Activated CD4-positive, CD25-positive, alpha-beta regulatory T cell (primary cell): ENCODE data around the gene LPAR1.

Experiments used
- DNase-seq, 4 experiments: peaks; one replicate each; lab custom pipeline; 2025; lab: John Stamatoyannopoulos, UW

The LPAR1 gene

GRCh38 chr9:110919609-110920008 lies 118.7 kb downstream of the LPAR1 start:
- no peak for DNase-seq

DNA sequence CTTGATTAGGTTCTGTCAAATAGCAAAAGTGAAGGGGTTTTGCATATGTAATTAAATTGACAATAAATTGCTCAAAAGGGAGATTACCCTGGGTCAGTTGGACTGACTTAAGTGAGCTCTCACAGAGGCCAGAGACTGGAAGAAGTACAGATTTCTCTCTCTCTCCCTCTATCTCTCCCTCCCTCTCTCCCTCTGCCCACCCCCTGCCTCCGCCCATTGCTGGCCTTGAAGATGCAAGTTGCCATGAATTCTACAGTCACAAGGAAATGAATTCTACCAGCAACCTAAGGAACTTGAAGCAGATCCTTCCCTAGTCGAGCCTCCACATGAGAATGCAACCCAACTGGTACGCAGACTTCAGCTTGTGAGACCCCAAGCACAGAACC lies 119.2 kb downstream of the LPAR1 start:
- DNase-seq: no peak

DNA sequence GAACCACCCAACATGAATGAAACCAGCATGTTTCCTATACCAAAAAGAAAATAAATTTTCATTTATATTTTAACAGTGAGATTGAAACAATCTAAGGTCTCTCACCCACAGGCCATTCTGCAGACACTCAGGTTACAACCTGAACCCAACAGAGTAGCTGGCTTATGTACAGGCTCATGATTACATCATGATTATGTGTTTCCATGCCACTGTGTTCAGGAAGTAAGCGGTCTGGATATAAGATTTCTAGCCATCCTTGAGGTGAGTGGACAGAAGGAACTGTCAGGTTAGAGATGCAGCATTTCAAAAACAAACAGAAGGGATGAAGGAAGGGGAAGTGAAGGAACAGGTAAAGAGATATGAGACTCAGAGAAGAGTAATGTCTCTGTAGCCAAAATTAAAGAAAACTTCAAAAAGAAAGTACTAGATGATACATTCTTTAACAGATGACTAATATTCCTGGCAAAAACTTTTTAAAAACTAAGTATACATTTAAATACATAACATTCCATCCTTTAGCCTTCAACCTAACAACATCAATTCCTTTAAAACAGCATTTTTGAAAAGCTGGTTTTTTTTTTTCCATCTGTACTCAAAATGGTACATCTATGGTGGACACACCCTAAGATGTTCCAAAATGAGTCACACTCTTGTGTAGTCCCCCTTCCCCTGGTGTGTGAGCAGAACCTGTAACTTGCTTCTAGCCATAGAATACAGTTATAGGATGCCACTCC lies 119.8 kb downstream of the LPAR1 start:
- DNase-seq: no peak

- DNase-seq: no peak
These were observed 121.9 kb downstream of the LPAR1 start for GRCh38 chr9:110916403-110916802.

GRCh38 chr9:110912419-110913291 lies 125.6 kb downstream of the LPAR1 start:
- no peak for DNase-seq

- no peak for DNase-seq
These were observed 126.4 kb downstream of the LPAR1 start for GRCh38 chr9:110911659-110912418.

DNA sequence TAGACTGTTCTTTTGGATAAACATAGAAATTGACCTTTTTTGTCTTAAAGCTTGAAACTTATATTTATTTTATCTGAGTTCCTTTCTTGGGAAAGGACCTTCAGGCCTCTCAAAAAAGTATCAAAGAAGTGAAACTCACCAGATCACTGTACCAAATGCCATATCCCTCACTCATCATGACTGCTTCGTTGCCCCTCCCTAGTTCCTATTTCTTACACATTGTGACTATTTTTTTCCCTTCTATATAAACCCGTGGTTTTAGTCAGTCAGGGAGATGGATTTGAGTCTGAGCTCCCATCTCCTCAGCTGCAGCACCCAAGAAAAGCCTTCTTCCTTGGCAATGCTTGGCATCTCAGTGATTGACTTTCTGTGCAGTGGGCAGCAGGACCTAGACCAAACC lies 129.4 kb downstream of the LPAR1 start:
- no peak for DNase-seq

DNA sequence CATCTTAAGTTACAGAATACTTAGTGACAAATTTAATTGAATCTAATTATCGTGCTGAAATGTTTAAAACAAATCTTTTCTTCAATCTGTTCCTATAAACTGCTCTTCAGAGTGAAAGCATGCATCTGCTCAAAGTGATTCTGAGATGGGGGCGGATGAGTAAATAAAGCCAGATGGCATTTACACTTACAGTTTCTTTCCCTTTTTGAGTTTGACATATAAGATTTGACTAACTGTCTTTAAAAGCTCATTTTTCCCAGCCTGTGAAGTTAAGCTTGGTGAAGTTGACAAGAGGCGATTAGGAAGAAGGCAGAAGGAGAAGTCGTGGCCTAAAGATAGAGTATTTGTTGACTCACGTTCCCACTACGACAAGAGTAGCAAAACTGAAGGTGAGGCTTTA lies 137.4 kb downstream of the LPAR1 start:
- no peak for DNase-seq

- no peak for DNase-seq
These were observed 137.8 kb downstream of the LPAR1 start for GRCh38 chr9:110900456-110900855.

DNA sequence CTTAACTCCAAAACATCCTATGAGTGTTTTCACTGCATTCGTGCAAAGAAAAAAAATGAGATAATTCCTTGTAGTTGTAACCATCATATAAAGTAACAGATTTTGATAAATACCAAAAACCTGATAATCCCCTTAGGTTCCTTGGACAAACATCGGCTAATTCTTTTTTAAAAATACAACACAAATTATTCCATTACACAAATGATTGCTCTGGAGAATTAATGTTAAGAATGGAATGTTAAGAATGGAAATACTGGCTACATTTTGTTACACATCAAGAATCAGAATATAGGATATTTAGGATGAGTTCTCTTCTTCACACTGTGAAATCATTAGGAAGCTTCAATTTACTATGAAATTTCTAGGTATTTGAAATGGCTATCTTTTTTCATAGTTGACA lies 139.4 kb downstream of the LPAR1 start:
- DNase-seq: no peak

DNA sequence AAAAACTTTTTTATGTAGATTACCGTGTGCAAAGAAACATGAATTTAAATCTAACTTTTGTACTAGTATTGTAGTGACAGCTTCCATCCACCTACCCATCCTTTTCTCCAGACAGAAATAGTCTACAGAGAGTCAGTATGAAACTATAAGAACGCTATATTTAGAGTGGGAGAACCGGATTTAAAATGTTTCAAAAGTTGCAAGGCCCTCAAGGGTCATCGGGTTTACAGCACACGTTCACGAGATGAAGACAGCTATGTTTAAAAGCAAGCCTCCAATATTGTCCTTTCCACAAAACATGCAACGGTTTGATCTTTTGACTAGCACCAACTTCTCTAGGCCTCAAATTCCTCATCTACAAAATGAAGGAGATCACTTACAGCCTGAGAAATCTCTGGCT lies 139.9 kb downstream of the LPAR1 start:
- no peak for DNase-seq

DNA sequence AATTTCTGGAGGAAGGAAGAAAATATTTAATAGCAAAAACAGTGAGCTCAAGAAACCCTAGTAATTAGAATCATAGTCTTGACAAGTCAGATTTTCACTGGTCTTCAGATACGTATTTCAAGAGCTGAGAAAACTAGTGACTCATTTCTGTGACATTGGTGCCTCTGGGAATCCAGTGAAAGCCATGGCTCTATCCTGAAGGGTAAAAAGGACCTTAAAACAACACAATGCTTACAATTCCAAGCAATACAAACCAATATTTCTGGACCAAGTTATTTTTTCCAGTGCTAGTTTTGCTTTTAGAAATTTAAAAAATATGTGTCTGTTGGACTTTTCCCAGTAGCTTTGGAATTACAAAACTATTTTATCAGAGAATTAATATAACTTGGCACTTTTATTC lies 140.3 kb downstream of the LPAR1 start:
- DNase-seq: no peak

DNA sequence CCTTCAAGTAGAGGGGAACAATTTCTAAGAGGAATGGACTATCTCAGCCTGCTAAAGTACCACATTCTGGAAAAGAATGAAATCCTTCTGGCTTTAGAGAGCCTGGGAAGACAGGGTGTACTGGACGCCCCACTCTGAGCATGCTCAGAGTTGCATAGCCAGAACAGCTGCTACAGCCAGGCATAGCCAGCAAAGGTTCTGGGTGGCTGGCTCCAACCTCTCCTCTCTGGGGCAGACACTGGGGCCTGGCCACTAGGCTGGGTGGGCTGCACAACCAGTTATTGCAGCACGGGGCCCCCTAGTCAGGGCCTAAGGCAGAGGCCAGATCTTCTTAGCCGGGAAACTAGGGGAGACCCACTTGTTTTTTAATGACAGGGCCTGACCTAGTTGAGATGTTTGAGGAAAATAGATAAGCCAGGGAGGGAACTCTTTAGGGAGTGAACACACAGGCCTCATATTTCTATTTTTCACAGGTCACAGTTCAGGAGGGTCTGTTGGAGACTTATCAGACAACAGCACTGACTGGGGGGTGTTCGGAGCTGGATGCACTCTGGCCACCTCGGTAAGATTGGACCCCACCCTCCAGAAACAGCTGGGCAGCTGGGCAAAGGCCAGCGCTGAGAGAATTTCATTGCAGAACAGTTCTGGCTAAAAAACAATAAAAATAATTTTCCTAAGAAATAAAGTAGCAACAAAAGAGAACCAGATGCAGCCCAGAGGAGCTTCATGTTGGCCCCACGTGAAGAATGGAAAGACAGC lies 142.9 kb downstream of the LPAR1 start:
- no peak for DNase-seq

- DNase-seq: no peak
These were observed 143.5 kb downstream of the LPAR1 start for GRCh38 chr9:110894731-110895130.

- DNase-seq: no peak
These were observed 145.6 kb downstream of the LPAR1 start for GRCh38 chr9:110892689-110893088.

DNA sequence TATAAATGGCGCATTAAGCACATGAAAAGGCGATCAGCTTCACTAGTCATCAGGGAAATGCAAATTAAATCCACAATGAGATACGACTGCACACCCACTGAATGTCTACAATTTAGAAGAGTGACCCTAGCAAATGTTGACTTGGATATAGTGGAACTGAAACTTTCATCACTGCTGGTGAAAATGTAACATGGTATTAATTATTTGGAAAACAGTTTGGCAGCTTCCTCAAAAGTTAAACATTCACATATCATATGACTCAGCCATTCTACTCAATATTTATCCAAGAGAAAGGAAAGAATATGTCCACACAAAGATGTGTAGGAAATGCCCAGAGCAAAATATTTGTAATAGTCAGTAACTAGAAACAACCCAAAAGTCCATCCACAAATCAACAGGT lies 146.5 kb downstream of the LPAR1 start:
- DNase-seq: no peak

DNA sequence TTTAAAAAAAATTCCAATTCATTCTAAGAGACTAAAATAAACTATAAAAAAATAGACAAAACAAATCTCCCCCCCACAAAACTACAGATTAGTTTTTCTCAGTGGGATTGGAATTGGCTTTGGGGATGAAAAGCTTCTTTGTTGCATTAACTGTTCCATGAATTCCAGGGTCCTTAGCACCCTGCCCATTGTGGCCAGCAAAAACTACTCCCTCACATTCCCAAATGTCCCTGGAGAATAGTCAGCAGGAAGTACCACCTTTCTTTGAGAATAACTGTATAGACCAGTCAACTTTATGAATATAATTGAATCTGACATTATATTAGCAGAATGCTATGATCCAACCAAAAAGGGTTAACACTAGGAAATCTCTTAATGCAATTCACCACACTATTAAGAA lies 147.9 kb downstream of the LPAR1 start:
- DNase-seq: no peak

DNA sequence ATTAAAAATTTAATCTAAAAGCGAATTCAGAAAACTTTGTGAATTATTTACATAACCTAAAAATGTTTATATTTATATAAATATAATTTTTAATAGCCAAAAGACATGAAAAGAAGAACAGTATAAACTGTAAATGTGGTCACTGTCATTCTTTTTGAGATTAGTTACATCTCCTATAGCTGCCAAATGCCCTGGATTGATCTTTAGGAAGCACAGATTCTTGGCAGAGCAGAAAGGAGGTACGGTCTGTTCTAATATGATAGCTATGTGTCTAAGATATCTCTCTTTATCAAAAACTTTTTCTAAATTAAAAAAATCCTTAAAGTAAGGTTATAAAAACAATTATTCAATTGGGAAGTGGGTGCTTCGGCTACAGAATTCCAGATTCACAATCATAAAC lies 151.0 kb downstream of the LPAR1 start:
- DNase-seq: no peak

GRCh38 chr9:110886832-110887231 lies 151.4 kb downstream of the LPAR1 start:
- no peak for DNase-seq

DNA sequence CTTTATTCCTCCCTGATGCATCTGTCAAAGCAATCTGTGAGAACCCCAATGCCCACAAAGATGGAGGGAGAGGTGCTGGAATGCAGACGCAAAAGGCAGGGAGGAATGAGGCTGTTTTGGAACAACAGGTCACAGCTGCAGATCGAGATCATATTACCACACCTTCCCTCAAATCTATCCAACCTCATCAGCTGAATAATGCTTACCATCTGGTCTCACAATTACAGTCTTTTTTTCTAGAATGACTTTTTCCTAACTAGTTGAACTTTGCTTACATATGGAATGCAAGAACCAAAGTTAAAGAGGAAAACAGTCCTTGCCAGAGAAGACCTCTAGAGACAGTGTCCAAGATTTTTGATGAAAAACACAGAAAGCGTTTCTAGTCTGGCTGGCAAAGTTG lies 158.1 kb downstream of the LPAR1 start:
- DNase-seq: no peak

DNA sequence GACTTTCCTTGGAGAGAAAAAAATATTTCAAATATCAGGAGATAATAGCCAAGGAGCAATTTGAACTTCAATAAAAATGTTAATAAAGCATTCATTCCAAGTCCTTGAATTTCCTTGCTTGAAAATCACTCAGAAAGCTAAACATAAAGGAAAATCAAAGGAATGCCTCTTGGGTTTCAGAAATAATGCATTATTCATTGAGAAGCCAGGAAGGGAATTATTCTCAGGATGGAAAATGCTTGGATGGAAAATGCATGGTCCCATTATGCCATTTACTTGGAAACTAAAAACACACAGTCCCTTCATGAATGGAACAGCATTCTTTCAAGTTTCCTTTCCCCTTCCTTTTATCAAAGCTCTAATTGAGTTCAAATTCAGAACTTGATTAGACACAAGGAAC lies 160.9 kb downstream of the LPAR1 start:
- DNase-seq: no peak

GRCh38 chr9:110876929-110877328 lies 161.3 kb downstream of the LPAR1 start:
- no peak for DNase-seq
